KMS-11 (cell line): ENCODE data around the gene CGB3.
A peak's percentile ranks its signal among the peaks of the same experiment; 100 is the strongest.
"Not testable (repeated sequence)": the region's sequence is repeated elsewhere in the genome, so short reads cannot be mapped to it uniquely, and the experiment has no call there.

Experiments
- H2AFZ ChIP-seq: fragments of 200-600 bp; sonication (generic); 2 replicates; pipeline ENCODE4 v1.6.1; 2016; ENCODE audit warnings: antibody characterized with exemption, mixed run types, low read depth
- H3K27ac ChIP-seq: fragments of 200-600 bp; sonication (generic); 2 replicates; pipeline ENCODE4 v1.6.1; 2016; ENCODE audit warnings: mild to moderate bottlenecking, mixed run types
- H3K27me3 ChIP-seq: fragments of 200-600 bp; sonication (generic); 2 replicates; pipeline ENCODE4 v1.6.1; 2017; ENCODE audit warnings: mild to moderate bottlenecking, low read depth, mixed run types, moderate library complexity; ENCODE audit not compliant: insufficient read depth
- H3K36me3 ChIP-seq: fragments of 200-600 bp; sonication (generic); 2 replicates; pipeline ENCODE4 v1.6.1; 2017; ENCODE audit warnings: mild to moderate bottlenecking, mixed run types; ENCODE audit not compliant: insufficient read depth
- H3K4me1 ChIP-seq: fragments of 200-600 bp; sonication (generic); 2 replicates; pipeline ENCODE4 v1.6.1; 2016; ENCODE audit warnings: mild to moderate bottlenecking, low read depth, mixed run types; ENCODE audit not compliant: poor library complexity, severe bottlenecking
- H3K4me2 ChIP-seq: fragments of 200-600 bp; sonication (generic); 2 replicates; pipeline ENCODE4 v1.7.0; 2016; ENCODE audit warnings: mild to moderate bottlenecking, mixed run types
- H3K4me3 ChIP-seq: fragments of 200-600 bp; sonication (generic); IDR thresholded peaks from 2 replicates; pipeline ENCODE4 v1.6.1; 2017; ENCODE audit warnings: low read depth, low read length, mixed read lengths; ENCODE audit not compliant: insufficient read depth
- H3K79me2 ChIP-seq: fragments of 200-600 bp; sonication (generic); 2 replicates; pipeline ENCODE4 v1.6.1; 2016; ENCODE audit warnings: low read depth, mixed run types; ENCODE audit not compliant: insufficient read depth
- H3K9ac ChIP-seq: fragments of 200-600 bp; sonication (generic); 2 replicates; pipeline ENCODE4 v1.6.1; 2016; ENCODE audit warnings: mild to moderate bottlenecking, mixed run types
- H4K20me1 ChIP-seq: fragments of 200-600 bp; sonication (generic); 2 replicates; pipeline ENCODE4 v1.6.1; 2016; ENCODE audit warnings: mild to moderate bottlenecking, mixed run types; ENCODE audit not compliant: insufficient read depth
- CTCF ChIP-seq: fragments of 200-600 bp; sonication (generic); conservative IDR thresholded peaks from 2 replicates; pipeline ENCODE4 v1.6.1; 2017; ENCODE audit warnings: low read depth, mild to moderate bottlenecking, antibody characterized with exemption, low read length, moderate library complexity, mixed read lengths

Gene CGB3

GRCh38 chr19:49056101-49056901 lies 32.2 kb upstream of the CGB3 start:
- H3K79me2 ChIP-seq, result no peaks in the 10 kb centered on the region
- peak overlapping the region; percentile 98 for H2AFZ ChIP-seq
- no peak overlapping the region for H3K9ac ChIP-seq
- H3K4me2 ChIP-seq, result peak overlapping the region; percentile 98
- H3K27ac ChIP-seq, result no peak overlapping the region
- no peak overlapping the region for H3K4me3 ChIP-seq
- TF ChIP-seq CTCF, result peak; percentile 41; the same call in 1 of the 2 replicates
- no peaks in the 10 kb centered on the region for H4K20me1 ChIP-seq
- no peaks in the 10 kb centered on the region for H3K36me3 ChIP-seq
- peaks cover 8% of the 10 kb centered on the region for H3K4me1 ChIP-seq
- peaks cover 84% of the 10 kb centered on the region for H3K27me3 ChIP-seq

DNA sequence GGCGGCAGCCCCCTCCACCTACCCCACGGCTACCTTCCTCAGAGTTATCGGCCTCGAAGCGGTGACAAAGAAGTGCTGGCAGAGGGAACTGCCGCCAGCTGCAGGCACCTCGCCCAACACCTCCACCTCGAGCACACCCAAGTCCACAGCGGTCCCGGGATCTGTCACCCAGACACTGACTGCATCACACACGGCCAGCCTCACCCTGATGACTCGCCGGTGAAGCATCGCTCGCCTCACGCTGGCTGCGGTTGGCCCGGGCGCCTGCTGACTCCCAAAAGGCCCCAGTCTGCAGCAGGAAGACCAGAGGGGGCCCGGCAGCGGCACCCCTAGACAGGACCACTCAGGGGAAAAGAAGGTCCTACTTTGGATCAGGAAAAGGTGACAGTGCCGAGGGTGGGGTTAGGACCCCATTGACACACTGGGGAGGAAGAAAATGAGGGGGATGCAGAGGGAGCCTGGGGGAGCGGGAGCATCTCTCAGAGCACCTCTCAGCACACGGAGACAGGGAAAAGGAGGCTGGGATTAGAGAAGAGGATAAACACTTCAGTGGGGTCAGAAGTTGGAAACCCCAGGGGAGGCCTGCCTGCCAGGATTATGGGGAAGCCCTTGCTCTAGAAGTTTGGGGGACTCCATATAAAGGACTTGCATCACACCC lies 26.4 kb upstream of the CGB3 start:
- H3K4me3 ChIP-seq, H4K20me1 ChIP-seq, H3K27ac ChIP-seq, H2AFZ ChIP-seq, H3K79me2 ChIP-seq, H3K9ac ChIP-seq, H3K4me1 ChIP-seq, H3K4me2 ChIP-seq, H3K36me3 ChIP-seq: not testable (repeated sequence)
- peaks cover 52% of the 10 kb centered on the region for H3K27me3 ChIP-seq

GRCh38 chr19:49049834-49050233 lies 25.7 kb upstream of the CGB3 start:
- not testable (repeated sequence) for H3K79me2 ChIP-seq, H3K4me2 ChIP-seq, H3K9ac ChIP-seq, H3K4me3 ChIP-seq, H3K27ac ChIP-seq, H2AFZ ChIP-seq, H3K36me3 ChIP-seq, H3K4me1 ChIP-seq, H4K20me1 ChIP-seq
- H3K27me3 ChIP-seq, result peaks cover 49% of the 10 kb centered on the region; the same call in 1 of the 2 replicates

DNA sequence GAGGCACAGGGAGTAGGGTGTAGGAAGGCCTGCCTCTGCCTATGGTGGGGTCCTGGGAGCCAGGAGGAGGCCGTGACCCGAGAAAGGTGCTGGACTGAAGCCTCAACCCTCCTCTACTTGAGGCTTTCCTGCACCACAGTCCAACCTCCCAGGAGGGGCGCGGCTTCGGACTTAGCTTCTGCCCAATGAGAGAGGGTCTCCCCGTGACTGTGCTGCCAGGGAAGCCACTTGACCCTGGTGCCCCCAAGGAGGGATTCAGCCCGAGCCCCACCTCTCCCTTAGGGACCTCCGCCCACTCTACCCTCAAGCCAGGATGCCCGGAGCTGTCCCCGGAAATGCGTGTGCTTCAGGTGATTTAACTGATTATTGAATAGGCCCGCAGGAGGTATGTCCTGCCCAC lies 24.9 kb upstream of the CGB3 start, which contains the start of gene CGB8:
Gene CGB8 (minus strand): TSS at position 101 of the 400 bp plus-strand sequence. CDS start 372 bp downstream, outside the sequence.
- H3K4me2 ChIP-seq, H3K4me1 ChIP-seq, H3K9ac ChIP-seq, H3K36me3 ChIP-seq, H3K79me2 ChIP-seq, H3K4me3 ChIP-seq, H3K27ac ChIP-seq, H2AFZ ChIP-seq, H4K20me1 ChIP-seq: not testable (repeated sequence)
- peaks cover 47% of the 10 kb centered on the region; the same call in 1 of the 2 replicates for H3K27me3 ChIP-seq

- H4K20me1 ChIP-seq, H3K4me1 ChIP-seq, H2AFZ ChIP-seq, H3K4me2 ChIP-seq, H3K27ac ChIP-seq, H3K79me2 ChIP-seq, H3K9ac ChIP-seq, H3K4me3 ChIP-seq, H3K36me3 ChIP-seq: not testable (repeated sequence)
- H3K27me3 ChIP-seq, result peaks cover 46% of the 10 kb centered on the region
Observed at GRCh38 chr19:49043548-49043947, 19.4 kb upstream of the CGB3 start, which contains the start of gene CGB5. CGB5 (plus strand) TSS chr19:49043848; CDS start chr19:49044210, 362 bp downstream.

GRCh38 chr19:49042666-49043065 lies 18.5 kb upstream of the CGB3 start:
- not testable (repeated sequence) for H3K36me3 ChIP-seq, H3K79me2 ChIP-seq, H3K4me2 ChIP-seq, H2AFZ ChIP-seq, H3K27ac ChIP-seq, H4K20me1 ChIP-seq, H3K4me1 ChIP-seq, H3K4me3 ChIP-seq, H3K9ac ChIP-seq
- peaks cover 53% of the 10 kb centered on the region for H3K27me3 ChIP-seq
